Measurements from ENCODE around the gene AICDA.

AICDA gene

DNA sequence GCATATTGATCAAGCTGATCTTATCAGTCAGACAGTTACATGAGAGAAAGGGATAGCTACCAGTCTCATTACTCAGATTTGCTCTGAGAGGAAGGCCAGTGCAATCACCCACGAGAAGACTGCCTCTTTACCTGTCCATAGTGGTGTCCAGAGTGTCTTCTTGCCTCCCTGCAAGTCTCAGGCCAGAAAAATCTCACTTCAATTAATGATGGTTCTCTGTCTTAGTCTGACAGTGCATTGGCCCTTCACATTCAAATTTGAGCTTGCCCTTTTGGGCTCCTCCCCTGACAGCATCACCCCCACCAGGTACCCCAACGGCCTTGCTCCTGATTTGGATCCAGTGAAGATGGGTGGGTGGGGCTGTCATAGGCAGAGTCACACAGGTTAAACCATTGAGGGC is at the start of gene AICDA:
Gene AICDA (minus strand): TSS at position 231 of the 400 bp plus-strand sequence. CDS start 92 bp downstream, at position 139.
- H3K27me3 ChIP-seq, result no peaks in the 10 kb centered on the region

DNA sequence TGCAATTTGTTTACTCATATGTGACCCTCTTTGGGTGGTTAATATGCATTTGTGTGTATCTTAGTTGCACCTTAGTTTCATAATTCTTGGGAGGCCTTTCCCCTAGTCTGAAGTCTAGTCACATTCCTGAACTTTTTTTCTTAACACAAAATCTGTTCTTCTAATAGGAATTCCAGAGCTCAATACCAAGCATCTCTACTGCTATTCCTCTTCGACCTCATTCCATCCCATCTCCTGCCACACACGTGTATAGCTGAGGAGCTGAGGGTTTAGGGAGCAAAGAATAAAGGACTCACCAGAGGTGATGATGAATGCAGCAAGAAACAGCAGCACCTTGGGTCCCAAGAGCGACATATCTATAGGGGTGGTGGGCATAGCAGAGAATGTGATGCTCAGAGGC is 49.1 kb upstream of the AICDA start:
- Histone ChIP-seq H3K36me3 (no peaks in the 10 kb centered on the region), H3K27ac (no peak overlapping the region), H3K4me1 (ENCODE audit: control insufficient read depth in 1 of 2, insufficient read depth in 1 of 2, low read depth in 1 of 2, low read length in 1 of 2) (no peaks in the 10 kb centered on the region), H3K9me3 (no peaks in the 10 kb centered on the region), H3K4me3 (ENCODE audit: low read depth in 1 of 2, low read length in 1 of 2) (no peak overlapping the region), H3K27me3 (peaks cover 4% of the 10 kb centered on the region)
- TF ChIP-seq, protein P1, sequence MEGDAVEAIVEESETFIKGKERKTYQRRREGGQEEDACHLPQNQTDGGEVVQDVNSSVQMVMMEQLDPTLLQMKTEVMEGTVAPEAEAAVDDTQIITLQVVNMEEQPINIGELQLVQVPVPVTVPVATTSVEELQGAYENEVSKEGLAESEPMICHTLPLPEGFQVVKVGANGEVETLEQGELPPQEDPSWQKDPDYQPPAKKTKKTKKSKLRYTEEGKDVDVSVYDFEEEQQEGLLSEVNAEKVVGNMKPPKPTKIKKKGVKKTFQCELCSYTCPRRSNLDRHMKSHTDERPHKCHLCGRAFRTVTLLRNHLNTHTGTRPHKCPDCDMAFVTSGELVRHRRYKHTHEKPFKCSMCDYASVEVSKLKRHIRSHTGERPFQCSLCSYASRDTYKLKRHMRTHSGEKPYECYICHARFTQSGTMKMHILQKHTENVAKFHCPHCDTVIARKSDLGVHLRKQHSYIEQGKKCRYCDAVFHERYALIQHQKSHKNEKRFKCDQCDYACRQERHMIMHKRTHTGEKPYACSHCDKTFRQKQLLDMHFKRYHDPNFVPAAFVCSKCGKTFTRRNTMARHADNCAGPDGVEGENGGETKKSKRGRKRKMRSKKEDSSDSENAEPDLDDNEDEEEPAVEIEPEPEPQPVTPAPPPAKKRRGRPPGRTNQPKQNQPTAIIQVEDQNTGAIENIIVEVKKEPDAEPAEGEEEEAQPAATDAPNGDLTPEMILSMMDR (IDR thresholded peaks at IDR 0.05), result no peak

More for the DNA sequence above, at the start of gene AICDA:
- Histone ChIP-seq H3K9me3 (no peaks in the 10 kb centered on the region), H3K36me3 (no peaks in the 10 kb centered on the region), H3K27ac (no peak within 1 kb of the TSS), H3K4me1 (ENCODE audit: control insufficient read depth in 1 of 2, insufficient read depth in 1 of 2, low read depth in 1 of 2, low read length in 1 of 2) (peaks cover 11% of the 10 kb centered on the region in 2 experiments), H3K4me3 (ENCODE audit: low read depth in 1 of 2, low read length in 1 of 2) (no peak within 1 kb of the TSS)
- TF ChIP-seq, protein P1 (IDR thresholded peaks at IDR 0.05), result no peak

DNA sequence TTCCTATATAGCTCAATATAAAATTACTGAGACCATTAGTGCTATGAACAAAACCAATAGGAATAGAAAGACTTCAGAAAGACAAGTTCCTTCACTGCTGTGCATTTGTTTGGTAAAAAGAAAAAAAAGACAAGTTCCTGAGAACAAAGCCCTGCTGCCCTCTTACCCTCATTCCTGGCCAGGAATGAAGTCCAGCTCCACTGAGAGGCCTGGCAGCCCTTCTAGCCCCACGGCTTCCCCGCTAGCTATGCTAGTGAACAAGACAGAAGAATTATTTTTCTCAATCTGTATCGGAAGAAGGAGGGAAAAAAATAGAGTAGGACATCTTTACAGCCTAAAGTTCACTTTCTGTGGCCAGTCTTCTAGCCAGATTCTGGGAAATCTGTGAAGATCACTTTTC is 48.4 kb upstream of the AICDA start:
- Histone ChIP-seq H3K27ac (no peak overlapping the region), H3K4me1 (ENCODE audit: control insufficient read depth in 1 of 2, insufficient read depth in 1 of 2, low read depth in 1 of 2, low read length in 1 of 2) (no peaks in the 10 kb centered on the region), H3K36me3 (no peaks in the 10 kb centered on the region), H3K27me3 (peaks cover 4% of the 10 kb centered on the region), H3K4me3 (ENCODE audit: low read depth in 1 of 2, low read length in 1 of 2) (no peak overlapping the region), H3K9me3 (no peaks in the 10 kb centered on the region)
- TF ChIP-seq, protein P1 (IDR thresholded peaks at IDR 0.05), result no peak

DNA sequence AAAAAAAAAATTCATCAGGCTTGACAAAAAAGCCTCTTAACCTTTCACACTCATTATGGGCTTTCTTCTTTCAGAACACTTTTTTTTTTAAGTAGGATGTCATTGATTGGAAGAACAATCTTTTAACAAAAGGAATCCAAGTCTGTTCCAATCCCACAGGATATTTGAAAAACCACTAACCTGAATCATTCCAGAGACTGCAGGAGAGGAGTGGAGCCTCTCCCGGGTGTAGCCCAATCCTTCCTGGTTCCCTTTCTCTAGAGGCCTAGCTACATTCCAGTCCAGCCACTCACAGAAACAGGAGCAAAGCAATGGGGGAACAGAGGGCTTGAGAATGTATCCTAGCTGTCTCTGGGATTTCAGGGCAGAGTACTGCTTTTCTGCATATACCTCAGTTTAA is 45.7 kb upstream of the AICDA start:
- TF ChIP-seq, protein P1 (IDR thresholded peaks at IDR 0.05), result no peak
- Histone ChIP-seq H3K36me3 (no peaks in the 10 kb centered on the region), H3K27me3 (peaks cover 4% of the 10 kb centered on the region), H3K9me3 (no peaks in the 10 kb centered on the region), H3K4me1 (ENCODE audit: control insufficient read depth in 1 of 2, insufficient read depth in 1 of 2, low read depth in 1 of 2, low read length in 1 of 2) (no peaks in the 10 kb centered on the region), H3K4me3 (ENCODE audit: low read depth in 1 of 2, low read length in 1 of 2) (no peak overlapping the region), H3K27ac (no peak overlapping the region)

DNA sequence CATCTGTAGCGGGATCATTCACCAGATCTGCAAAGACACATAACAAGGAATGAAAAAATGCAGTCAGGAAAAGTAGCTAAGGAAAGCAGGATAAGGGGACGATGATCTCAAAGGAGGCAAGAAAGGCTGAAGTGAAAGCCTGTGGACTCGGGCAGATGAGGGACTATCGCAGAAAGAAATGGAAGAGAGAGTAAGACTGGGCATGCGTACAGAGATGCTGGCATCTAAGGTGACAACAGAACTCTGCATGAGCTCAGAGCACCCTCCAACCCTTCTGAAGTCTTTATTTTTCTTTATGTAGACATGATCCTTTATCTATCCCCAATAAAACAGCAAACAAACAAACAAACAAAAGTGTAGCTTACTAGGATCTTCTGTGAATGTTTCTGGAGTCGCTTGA is 42.8 kb upstream of the AICDA start:
- TF ChIP-seq, protein P1 (IDR thresholded peaks at IDR 0.05), result no peak
- Histone ChIP-seq H3K36me3 (no peaks in the 10 kb centered on the region), H3K27ac (no peak overlapping the region), H3K27me3 (peaks cover 7% of the 10 kb centered on the region), H3K4me3 (ENCODE audit: low read depth in 1 of 2, low read length in 1 of 2) (no peak overlapping the region), H3K4me1 (ENCODE audit: control insufficient read depth in 1 of 2, insufficient read depth in 1 of 2, low read depth in 1 of 2, low read length in 1 of 2) (no peaks in the 10 kb centered on the region), H3K9me3 (no peaks in the 10 kb centered on the region)

Measured in neutrophil (primary cell).